ENCODE measurements around the gene NOS3.

- TF ChIP-seq CTCF (conservative IDR thresholded peaks at IDR 0.05; ENCODE audit: low read depth in 2 of 2) (no peak), EZH2 (IDR thresholded peaks at IDR 0.05; ENCODE audit: low read depth, unreplicated experiment) (no peak), POLR2AphosphoS5 (IDR thresholded peaks at IDR 0.05; ENCODE audit: low read depth) (no peak), EZH2phosphoT487 (IDR thresholded peaks at IDR 0.05; ENCODE audit: unreplicated experiment) (no peak), REST (IDR thresholded peaks at IDR 0.05; ENCODE audit: unreplicated experiment) (no peak), JUNB (IDR thresholded peaks at IDR 0.05; ENCODE audit: unreplicated experiment) (no peak), NANOG (IDR thresholded peaks at IDR 0.05; ENCODE audit: borderline replicate concordance) (no peak), CREB1 (CRISPR knock-in tag; IDR thresholded peaks at IDR 0.05; ENCODE audit: low read depth) (no peak), ETS1 (IDR thresholded peaks at IDR 0.05) (no peak)
Measured at GRCh38 chr7:150994838-150995510, 4.2 kb downstream of the NOS3 start.

Data from GM23338 (cell line).